HG03196 (cell line): ENCODE measurements around the gene CCDC33.

Source experiments
- ATAC-seq: cut with Tn5 transposase; IDR thresholded peaks from one replicate; pipeline ENCODE4 v1.9.1; 2021; ENCODE audit not compliant: unreplicated experiment

Gene CCDC33

DNA sequence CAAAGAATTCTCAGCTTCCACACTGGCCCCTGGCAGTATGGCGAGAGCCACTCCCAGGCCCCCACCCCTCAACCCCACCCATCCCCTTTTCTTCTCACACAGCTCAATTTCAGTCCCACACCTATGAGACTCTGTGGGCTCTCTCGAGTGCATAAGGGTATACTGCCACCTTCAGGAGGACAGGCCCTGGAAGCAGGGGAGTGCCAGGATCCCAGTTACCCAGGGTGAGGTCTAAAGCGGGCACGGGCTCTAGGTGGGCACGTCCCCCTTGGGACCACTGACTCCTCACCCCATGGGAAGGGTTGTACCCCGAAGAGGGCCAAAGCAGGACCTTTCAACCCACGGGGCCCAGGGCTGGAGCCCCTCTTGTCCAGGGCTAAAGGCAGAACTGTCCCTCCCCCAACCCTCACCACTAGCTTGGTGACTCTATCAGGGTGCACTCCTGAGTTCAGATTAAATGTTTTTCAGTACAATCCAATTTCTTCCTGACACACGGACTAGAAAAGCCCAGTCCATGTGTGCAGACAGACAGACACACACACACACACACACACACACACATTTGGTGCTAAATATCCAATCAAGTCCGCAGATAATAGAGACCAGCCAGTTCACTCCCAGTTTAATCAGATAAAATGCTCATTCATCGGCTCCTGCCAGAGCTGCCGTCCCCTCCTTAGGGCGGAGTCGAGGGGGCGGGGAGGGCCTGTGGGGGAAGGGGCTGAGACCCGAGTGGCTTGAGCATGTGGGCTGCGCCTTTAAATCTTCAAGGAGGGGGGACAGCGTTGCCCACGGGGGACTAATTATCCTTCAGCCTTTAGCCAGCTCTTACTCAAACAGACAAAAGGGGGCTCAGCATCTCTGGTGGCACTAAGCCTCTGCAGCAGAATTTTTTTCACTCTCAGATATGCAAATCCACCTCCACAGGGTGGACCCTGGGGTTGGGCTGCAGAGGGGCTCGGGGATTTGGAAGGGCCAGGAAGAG is 72.0 kb downstream of the CCDC33 start:
- ATAC-seq = no peak

- ATAC-seq = no peak
These were observed 75.8 kb downstream of the CCDC33 start for GRCh38 chr15:74311734-74312444.

DNA sequence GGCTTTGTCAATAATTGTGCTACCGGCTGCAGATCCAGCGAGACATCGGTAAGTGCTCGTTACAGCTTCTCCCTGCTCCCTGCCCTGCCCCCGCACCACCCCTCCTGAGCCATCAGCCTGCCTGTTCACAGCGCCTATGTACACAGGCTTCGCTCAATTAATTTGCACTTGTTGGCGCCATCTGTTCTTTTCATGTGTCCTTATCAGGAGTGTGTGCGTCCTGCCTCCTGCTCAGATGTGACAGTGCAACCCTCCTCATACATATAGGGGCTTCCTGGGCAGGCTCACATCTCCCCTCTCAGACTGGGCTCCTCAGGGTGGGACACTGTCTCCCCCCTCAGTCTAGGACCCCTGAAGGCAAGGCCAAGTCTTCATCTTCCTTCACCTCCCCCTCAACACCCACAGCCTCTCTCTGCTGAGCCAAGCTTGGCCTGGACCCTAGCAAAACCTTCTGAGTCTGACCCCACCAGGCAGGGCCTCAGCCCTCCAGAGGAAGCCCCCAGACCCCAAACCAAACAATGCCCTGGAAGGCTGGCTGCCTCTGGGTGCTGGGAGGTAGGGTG is 76.4 kb downstream of the CCDC33 start:
- ATAC-seq = no peak

DNA sequence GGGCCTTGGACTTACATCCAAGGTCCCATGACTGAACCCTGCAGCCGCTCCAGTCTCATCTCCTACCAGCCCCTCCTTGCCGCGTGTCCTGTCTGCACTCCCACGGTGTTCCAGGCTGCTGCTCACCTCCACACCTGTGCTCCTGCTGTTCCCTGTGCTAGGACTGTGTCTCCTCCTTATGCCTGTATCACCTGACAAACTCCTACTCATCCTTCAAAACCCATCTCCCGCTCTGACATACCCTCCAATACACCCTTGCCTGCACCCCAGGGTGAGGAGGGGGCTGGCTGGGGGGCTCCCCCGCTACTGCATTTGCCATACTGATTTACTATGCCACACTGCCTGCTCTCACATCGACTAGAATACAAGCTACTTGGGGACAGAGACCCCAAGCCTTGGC is 77.8 kb downstream of the CCDC33 start:
- ATAC-seq = no peak

DNA sequence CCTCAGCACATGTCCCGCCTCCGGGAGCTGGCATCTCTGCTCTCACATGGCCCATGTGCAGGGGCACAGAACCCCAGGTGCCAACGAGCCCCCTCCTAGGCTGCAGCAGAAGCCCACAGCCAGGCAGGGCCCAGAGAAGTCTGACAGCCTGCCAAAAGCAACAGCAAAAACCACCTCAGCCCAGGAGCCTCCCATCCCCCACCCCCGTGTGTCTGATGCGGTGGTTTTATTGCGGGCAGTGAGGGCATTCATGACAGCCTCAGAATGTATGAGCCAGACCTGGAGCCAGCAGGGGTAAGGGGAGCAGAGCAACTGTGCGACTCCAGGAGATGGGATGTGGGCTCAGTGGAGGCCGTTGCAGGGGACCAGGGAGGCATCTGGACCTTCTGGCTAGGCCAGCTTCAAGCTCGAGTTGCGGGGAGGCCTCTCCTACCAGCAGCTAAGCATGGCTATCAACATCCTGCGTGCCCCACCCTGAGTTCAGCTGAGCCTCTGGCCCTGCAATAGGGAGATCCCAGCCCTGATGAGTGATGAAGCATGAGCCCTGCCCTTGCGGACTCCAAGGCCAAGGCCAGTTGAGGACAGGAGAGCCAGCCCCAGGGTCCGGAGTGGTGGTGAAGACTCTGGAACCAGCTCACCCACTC is 78.8 kb downstream of the CCDC33 start:
- ATAC-seq = no peak

DNA sequence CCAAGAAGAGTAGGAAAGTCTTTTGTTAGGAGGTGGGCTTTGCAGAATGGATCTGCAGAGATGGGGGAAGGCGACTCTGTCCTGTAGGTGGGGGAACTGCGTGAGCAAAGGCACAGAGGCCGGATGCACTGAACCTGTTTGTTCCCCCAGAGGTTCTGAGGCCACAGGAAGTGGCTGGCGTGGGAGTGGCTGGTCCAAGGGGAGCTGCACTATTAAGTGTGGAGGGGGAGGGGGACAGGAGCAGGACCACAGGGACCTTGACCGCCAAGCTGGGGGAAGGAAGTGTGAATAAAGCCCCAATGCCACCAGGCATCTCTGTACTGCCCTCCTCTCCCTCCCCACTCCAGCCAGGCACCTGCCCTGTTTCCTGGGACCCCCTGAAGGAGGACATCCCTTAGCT is 79.5 kb downstream of the CCDC33 start:
- ATAC-seq = no peak

- no peak for ATAC-seq
These were observed 80.0 kb downstream of the CCDC33 start for GRCh38 chr15:74316141-74316540.

DNA sequence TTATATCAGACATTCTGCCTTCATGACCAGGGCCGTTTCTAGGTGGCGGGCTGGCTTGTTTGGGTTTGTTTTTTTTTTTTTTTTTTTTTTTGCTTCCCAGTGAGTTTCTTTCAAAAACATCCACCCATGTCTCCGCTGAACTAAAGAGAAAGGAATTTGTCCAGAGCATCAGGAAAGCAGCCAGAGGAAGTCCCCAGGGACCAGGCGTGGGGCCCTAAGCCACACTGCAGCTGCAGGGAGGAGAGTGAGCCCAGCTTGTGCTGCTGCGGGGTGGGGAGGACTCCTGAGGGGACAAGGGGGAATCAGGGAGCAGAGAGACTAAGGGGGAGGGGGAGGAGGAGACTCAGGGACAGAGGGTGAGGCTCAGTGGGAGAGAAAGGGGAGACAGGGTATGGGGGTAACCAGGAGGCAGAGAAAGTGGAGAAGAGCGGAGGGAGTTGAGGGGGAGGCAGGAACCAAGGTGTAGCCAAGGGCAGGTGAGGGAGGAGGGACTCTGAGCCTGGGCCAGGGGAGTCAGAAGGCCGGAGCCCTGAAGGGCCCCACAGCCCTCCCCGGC is 81.8 kb downstream of the CCDC33 start:
- no peak for ATAC-seq

DNA sequence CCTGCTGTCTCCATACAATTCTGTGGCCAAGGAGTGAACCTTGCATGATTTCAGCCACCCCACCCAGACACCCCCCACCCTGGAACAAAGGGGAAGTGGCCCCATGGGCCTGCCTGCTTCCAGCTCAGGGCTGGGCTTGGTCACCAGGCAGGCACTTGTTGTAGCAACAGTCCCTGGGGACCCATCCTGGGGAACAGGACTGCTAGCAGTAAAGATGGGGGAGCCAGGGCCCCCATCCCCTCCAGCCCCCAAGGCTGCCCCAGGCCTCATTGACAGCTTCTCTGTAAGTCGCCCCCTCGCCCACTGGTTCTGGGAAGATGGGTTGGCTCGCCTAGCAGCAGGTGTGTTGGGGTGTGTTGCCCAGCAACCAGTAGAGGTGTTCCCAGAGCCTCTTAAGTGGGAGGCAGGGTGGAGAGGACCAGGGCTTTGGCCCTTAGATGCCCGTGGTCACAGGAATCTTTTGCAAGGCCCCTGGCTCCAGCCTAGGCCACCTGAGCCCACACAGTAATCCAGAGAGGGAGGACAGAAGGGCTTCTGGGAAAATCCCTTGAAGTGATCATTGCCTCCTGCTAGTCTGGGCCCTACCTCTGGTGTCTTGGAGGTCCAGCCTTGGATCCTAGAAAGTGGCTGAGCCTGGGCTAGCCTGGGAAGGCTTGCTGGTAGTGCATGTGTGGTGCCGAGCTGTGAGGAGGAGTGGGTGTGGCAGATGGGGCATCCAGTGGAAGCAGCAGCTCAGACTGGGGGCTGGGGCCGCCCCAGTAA is 82.4 kb downstream of the CCDC33 start:
- no peak for ATAC-seq

DNA sequence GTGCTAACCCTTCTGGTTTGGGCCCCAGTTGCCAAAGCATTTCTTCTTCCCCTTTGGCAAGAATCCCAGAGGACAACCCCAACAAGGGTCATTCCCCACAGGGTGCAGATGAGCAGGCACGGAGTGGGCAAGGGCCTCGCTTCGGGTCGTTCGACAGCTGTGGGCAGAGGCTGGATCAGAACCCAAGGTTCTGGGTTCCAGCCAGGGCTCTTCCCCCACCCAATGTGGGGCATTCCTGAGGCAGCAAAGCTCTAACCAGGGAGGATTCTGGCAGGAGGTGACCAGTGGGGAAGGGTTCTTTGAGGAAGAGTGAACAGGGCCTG is 83.0 kb downstream of the CCDC33 start:
- ATAC-seq = no peak

DNA sequence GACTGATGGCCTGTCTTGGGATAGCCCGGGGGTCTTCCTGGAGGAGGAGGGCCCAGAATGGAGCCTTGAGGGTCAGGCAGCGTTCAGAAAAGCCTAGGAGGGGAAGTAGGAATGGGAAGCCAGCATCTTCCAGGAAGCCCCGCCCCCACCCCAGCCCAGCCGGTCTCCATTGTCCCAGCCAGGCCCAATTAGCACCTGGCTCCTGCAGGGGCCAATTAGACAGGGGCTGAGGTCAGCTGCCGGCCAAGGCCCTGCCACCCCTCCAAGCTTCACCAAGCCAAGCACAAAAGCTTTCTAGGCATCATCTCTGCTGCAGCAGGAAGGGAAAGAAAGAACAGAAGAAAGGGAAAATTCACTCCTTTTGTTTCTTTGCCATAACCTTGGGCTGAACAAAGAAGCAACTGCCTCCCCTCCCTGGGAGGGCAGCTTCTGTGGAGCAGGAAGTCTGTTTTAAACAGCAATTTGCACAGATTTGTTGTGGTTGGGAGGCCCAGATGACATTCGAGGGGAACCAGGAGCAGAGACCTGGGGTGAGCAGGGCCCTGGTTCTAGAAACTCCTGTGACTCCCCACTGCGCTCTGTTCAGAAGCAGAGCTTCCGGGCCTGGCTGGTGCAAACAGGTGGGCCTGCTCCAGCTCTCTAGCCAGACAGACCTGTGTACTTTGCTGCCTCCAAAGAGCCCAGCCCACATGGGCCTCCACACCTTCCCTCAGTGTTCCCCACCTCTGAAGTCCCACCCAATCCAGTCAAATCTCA is 83.6 kb downstream of the CCDC33 start:
- ATAC-seq = no peak

DNA sequence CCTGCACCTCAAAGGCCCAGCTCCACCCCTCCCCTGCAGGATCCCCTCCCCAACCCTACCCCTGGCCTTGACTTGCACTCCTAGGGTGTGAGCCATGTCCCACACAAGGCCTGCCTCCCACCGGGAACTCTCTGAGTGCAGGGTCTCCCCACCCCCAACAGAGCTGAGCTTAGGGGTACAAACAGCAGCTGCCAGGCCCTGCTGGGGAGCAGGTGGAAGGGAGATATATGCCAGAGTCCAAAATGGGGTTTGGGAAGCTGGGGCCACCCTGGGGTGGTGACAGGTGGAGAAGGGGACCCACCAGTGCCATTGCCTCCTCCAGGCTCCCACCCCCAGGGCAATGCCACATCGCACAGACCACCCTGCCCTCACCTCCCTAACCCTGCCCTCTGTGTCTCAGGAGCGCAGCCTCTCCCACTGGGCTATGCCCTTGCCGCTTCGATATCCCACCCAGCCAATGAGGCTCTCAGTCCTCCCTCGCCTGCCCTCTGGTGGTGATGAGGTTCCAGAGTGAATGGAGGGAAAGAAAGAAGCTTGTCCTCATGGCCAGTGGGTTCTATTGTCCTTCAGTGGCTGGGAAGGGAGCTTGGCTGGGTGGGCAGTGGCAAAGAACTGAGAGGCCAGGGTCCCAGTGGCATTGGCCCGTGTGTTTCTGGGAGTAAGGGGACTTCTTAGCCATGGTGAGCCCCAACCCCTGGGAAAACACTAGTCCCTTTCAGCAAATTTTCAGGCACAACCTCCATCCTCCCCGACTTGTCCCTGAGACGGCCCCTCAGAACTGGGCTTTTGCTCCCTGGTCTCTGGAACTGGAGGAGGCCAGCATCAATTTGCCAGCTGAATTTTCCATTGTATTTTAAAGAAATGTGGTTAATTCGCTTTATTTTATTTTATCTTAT is 84.5 kb downstream of the CCDC33 start:
- no peak for ATAC-seq

- ATAC-seq = no peak
These were observed 86.5 kb downstream of the CCDC33 start for GRCh38 chr15:74322558-74323180.

DNA sequence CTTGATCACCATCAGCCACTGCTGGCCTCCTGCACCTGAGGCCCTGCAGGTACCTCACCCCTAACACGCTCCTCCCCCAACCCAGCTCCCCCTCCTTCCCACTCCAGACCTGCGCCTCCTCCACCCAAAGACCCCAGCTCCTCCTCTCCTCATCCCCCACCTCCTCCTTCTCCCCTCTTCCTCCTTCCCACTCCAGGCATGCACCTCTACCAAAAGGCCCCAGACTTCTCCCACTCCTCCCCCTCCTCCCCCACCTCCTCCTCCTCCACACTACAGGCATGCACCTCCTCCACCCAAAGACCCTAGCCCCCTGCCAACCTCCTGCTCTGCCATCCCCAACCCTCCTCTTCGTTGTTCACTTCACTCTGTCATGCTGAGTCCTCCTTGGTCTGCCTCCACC is 88.6 kb downstream of the CCDC33 start:
- ATAC-seq = no peak

DNA sequence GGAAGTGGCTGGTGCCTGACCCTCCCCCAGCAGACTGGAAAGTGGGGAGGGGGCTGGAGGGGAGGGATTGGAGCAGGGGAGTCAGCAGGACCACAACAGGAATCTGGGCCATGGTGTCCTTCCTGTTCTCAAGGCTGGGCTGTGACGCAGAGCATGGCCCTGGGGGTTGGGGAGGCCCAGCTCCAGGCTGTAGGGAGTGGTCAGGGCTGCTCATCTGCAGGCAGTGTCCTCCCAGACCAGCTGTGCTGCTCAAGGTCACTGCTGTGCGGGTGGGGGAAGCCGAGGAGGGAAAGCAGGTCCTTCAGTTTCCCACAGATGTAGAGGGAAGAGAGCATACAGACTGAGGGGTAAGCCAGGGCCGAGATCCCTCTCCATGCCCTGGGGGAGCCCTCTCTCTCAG is 90.6 kb downstream of the CCDC33 start:
- ATAC-seq = no peak

- ATAC-seq = no peak
These were observed 91.6 kb downstream of the CCDC33 start for GRCh38 chr15:74327756-74328155.

- ATAC-seq = no peak
These were observed 92.4 kb downstream of the CCDC33 start for GRCh38 chr15:74328331-74329056.
